GM18868 (cell line): ENCODE results near the gene SUMO1.

ENCODE experiments used
- ATAC-seq: cut with Tn5 transposase; IDR thresholded peaks from one replicate; pipeline ENCODE4 v1.9.1; 2021; ENCODE audit warnings: mild to moderate bottlenecking, moderate library complexity; ENCODE audit not compliant: unreplicated experiment

SUMO1 gene

GRCh38 chr2:202201220-202202160 lies 36.9 kb downstream of the SUMO1 start:
- no peak for ATAC-seq

GRCh38 chr2:202196727-202197126 lies 41.7 kb downstream of the SUMO1 start:
- ATAC-seq = no peak

- no peak for ATAC-seq
These were observed 44.0 kb downstream of the SUMO1 start for GRCh38 chr2:202194418-202194817.

- ATAC-seq = no peak
These were observed 44.5 kb downstream of the SUMO1 start for GRCh38 chr2:202193881-202194353.

GRCh38 chr2:202193305-202193704 lies 45.1 kb downstream of the SUMO1 start:
- ATAC-seq = no peak

- no peak for ATAC-seq
These were observed 50.8 kb downstream of the SUMO1 start for GRCh38 chr2:202187570-202187969.

GRCh38 chr2:202186641-202187202 lies 51.7 kb downstream of the SUMO1 start:
- no peak for ATAC-seq

- no peak for ATAC-seq
These were observed 53.2 kb downstream of the SUMO1 start for GRCh38 chr2:202185156-202185555.

- ATAC-seq = no peak
These were observed 53.8 kb downstream of the SUMO1 start for GRCh38 chr2:202184557-202184956.

GRCh38 chr2:202178346-202178958 lies 59.9 kb downstream of the SUMO1 start:
- ATAC-seq = no peak

- ATAC-seq = peak; percentile 80
These were observed 65.8 kb downstream of the SUMO1 start for GRCh38 chr2:202172439-202173211.

- ATAC-seq = no peak
These were observed 67.1 kb downstream of the SUMO1 start for GRCh38 chr2:202171241-202171825.

- ATAC-seq = no peak
These were observed 68.5 kb downstream of the SUMO1 start for GRCh38 chr2:202169832-202170424.

GRCh38 chr2:202169131-202169530 lies 69.3 kb downstream of the SUMO1 start:
- no peak for ATAC-seq

GRCh38 chr2:202165945-202166344 lies 72.5 kb downstream of the SUMO1 start:
- no peak for ATAC-seq

GRCh38 chr2:202165208-202165607 lies 73.2 kb downstream of the SUMO1 start:
- ATAC-seq = no peak

GRCh38 chr2:202164411-202164810 lies 74.0 kb downstream of the SUMO1 start:
- ATAC-seq = no peak

GRCh38 chr2:202161151-202161835 lies 77.1 kb downstream of the SUMO1 start:
- no peak for ATAC-seq

- ATAC-seq = no peak
These were observed 79.6 kb downstream of the SUMO1 start for GRCh38 chr2:202158796-202159195.
